ENCODE data around the gene MYL7. TPM values are rescaled to one million over a fixed set of nuclear protein-coding genes. Genes with fewer than 3 reads are reported as not detected.

The MYL7 gene
- total RNA-seq, 1 experiment from 2014 or later: not detected

- ATAC-seq (no peak), DNase-seq (ENCODE audit: low read depth, low spot score) (no peak)
- no peak overlapping the region for H3K27ac ChIP-seq (ENCODE audit: low read length)
- H3K27me3 ChIP-seq (ENCODE audit: control insufficient read depth, insufficient read depth, low read length): no peaks in the 10 kb centered on the region
- no TSS peak for BruUV-seq (replicated peaks)
- H3K4me3 ChIP-seq (ENCODE audit: low read depth in 2 of 2, low read length in 2 of 2): no peak overlapping the region
- in situ Hi-C loops (cut with HindIII; ENCODE audit: low pct_unique_long_range_greater_than_20kb, low sequenced_read_pairs): no loop called here
- no peaks in the 10 kb centered on the region for H3K9me3 ChIP-seq (ENCODE audit: control insufficient read depth, insufficient read depth, low read depth, low read length)
- ChIA-PET POLR2A (no interaction called here), CTCF (no interaction called here)
- intact Hi-C loops (cut with micrococcal nuclease; ENCODE audit: unreplicated experiment): no loop called here
- no peak for TF ChIP-seq TCF7L2 (IDR thresholded peaks at IDR 0.05; ENCODE audit: low read depth, low read length)
- no peak for TF ChIP-seq SIN3A (IDR thresholded peaks at IDR 0.05; ENCODE audit: borderline replicate concordance, insufficient read depth, low read depth, low read length)
- no peak for TF ChIP-seq POLR2AphosphoS5 (IDR thresholded peaks at IDR 0.05; ENCODE audit: low read depth, low read length)
- no peak for TF ChIP-seq REST (IDR thresholded peaks at IDR 0.05; ENCODE audit: insufficient read depth in 1 of 2, low read depth in 2 of 2, low read length in 1 of 2)
- TF ChIP-seq CTCF (IDR thresholded peaks at IDR 0.05): no peak
- H3K4me1 ChIP-seq (ENCODE audit: control insufficient read depth, insufficient read depth, low read length): 0 out of 2 replicates have a peak, but pooled peaks cover 4% of the 10 kb centered on the region
- no peaks in the 10 kb centered on the region for H3K36me3 ChIP-seq (ENCODE audit: control insufficient read depth, insufficient read depth, low read length)
Measured at GRCh38 chr7:44161371-44161770, 20.2 kb upstream of the MYL7 start.

GRCh38 chr7:44159824-44160630 is 18.9 kb upstream of the MYL7 start:
- ATAC-seq (no peak), DNase-seq (ENCODE audit: low read depth, low spot score) (no peak)
- intact Hi-C loops (cut with micrococcal nuclease; ENCODE audit: unreplicated experiment): no loop called here
- H3K27ac ChIP-seq (ENCODE audit: low read length): no peak overlapping the region
- ChIA-PET POLR2A (no interaction called here), CTCF (no interaction called here)
- H3K27me3 ChIP-seq (ENCODE audit: control insufficient read depth, insufficient read depth, low read length): no peaks in the 10 kb centered on the region
- H3K4me1 ChIP-seq (ENCODE audit: control insufficient read depth, insufficient read depth, low read length): 0 out of 2 replicates have a peak, but pooled peaks cover 4% of the 10 kb centered on the region
- in situ Hi-C loops (cut with HindIII; ENCODE audit: low pct_unique_long_range_greater_than_20kb, low sequenced_read_pairs): no loop called here
- BruUV-seq (replicated peaks): no TSS peak
- H3K4me3 ChIP-seq (ENCODE audit: low read depth in 2 of 2, low read length in 2 of 2): no peak overlapping the region
- no peaks in the 10 kb centered on the region for H3K36me3 ChIP-seq (ENCODE audit: control insufficient read depth, insufficient read depth, low read length)
- H3K9me3 ChIP-seq (ENCODE audit: control insufficient read depth, insufficient read depth, low read depth, low read length): no peaks in the 10 kb centered on the region
- no peak for TF ChIP-seq CTCF (IDR thresholded peaks at IDR 0.05)

Measured in Panc1 (cell line).